GM19043 (cell line): Measurements from ENCODE around the gene SYT2.

Source experiments
- ATAC-seq: cut with Tn5 transposase; IDR thresholded peaks from one replicate; pipeline ENCODE4 v1.9.1; 2021; ENCODE audit warnings: low read depth; ENCODE audit not compliant: unreplicated experiment

Gene SYT2

DNA sequence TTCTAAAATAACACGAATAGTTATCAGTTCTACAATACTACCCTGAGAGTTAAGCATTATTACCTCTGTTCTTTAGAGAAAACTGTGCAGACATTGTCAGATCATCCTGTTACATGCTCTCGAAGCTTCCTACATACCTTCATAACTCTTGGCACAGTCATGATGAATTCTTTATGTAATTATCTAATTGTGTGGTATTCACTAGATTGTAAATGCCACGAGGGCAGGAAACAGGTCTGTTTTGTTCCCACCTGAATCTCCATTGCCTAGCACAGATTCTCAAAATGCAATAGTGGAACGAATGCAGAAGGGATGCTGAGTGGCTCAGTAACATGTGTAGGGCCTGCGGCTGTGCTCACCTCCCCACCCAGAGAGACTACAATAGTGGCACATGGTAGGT, 3.4 kb downstream of the SYT2 start:
- no peak for ATAC-seq

DNA sequence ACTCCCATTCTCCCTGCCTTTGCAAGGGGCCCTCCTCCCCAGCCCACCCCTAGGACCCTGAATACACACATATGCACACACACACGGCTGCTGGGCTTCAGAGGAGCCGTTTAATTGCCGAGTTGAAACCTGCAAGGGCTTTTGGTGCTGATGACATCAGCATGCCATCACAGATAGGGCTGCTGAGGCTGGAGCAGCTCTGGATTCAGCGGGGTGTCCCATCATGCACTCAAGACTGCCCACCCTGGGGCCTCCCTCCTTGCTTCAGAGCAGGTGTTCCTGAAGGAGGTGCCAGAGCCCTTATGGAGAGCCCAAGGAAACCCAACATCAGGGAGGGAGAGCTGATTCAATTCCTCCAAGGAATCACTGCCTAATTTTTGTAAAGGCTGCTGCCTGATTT, 5.7 kb downstream of the SYT2 start:
- no peak for ATAC-seq

DNA sequence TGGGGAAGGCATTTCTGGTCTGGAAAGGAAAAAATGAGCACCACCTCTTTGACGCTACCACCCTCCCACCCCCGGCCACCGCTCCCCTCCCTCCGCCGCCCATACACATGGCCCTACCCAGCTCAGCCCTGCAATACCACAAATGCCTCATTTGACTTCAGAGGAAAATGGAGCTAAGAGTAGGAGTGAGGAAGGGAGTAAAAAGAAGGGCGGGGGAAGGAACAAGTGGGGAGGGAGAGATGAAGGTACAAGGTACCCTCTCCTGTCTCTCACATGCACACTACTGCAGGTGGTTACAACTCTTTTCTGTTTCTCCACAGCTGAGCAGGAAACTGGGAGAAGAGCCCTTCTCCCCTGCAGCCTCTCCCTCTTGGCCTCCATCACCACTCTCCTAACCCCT, 7.1 kb downstream of the SYT2 start:
- ATAC-seq, result no peak

DNA sequence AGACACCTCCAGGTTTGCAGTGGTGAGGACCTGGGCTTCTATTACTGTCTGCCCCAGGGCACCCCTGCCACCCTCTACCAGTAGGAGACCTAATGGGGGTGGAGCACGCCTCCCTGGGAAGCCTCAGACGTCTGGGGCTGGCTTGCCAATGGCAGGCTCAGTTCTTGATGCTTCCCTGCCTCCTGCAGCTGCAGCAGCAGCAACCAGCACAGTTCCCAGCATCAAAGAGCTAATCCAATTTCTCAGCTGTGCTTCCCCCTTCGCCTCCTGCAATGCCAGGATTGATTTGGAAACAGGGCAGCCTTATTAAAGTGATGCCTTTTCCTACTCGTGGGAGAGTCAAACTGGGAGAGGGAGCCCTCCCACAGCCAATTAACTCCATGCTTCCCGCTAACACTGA, 8.2 kb downstream of the SYT2 start:
- no peak for ATAC-seq

DNA sequence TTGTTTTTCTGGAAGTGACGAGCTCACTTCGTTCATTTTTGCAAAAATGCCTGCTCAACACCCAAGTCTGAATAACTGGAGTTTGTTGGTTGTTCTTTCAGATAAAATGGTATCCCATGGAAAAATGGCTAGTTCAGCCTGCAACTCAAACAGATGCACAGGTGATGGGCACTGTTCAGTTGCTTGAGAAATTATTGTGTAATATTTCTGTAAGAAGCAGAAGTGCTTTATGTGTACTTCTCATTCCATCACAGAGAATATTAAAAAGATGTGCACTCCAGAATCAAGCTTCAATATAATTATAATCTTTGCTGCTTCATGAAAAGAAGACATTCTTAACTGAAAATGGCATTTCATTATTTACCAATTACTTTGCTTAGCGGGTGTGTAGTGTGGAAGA, 9.1 kb downstream of the SYT2 start:
- no peak for ATAC-seq

DNA sequence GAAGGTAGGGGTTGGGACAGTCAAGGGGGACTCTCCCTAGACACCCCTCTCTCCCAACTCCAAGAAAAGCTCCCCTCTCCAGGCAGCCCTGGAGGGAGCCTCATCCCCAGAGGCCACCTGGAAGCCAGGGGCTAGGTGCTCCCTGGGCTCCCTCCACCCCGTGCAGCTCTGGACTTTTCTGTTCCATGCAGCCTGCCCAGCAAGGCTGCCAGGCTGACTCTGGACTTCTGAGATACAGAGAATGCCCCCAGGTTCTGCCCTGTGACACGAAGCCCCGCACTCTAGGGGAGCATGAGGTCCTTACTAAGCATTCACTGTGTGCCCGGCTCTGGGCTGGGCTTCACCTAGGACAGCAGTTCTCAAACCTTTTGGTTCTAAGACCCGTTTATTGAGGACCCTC, 10.2 kb downstream of the SYT2 start:
- no peak for ATAC-seq

DNA sequence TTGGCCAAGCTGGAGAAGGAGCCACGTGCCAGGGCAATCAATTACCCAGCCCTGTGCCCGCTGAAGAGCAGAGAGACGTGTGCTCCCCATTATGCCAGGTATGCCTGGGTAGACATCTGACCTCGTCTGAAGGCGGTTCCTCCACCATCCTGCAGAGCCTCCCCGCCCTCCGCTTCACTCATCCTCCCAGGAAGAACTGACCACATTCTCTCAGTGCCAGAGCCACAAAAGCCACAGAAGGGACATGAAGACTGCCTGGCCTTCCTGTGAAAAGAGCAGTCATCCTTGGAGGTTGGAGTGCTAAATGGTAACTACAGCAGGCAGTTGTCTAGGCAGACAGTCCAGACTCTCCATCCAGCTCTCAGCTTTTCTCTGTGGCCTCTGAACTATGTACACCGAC, 12.0 kb downstream of the SYT2 start:
- no peak for ATAC-seq

DNA sequence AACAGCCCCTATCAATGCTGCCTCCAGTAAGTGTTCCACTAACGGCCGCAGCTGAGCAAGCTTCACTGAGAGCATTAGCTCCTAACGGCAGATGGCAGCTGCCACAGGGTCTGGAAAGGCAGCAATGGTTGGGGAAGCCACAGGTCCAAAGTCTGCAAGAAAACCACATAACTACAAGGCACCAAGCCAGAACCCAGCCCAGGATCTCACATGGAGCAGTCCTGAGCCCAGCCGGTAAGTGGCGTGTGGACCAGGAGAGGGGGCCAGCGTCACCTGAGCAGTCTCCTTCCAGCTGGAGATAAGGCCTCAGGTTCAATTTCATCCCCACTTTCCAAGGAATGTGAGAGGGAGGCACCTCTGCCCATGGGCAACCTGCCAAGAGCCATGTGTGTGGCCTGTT, 13.2 kb downstream of the SYT2 start:
- ATAC-seq, result no peak

DNA sequence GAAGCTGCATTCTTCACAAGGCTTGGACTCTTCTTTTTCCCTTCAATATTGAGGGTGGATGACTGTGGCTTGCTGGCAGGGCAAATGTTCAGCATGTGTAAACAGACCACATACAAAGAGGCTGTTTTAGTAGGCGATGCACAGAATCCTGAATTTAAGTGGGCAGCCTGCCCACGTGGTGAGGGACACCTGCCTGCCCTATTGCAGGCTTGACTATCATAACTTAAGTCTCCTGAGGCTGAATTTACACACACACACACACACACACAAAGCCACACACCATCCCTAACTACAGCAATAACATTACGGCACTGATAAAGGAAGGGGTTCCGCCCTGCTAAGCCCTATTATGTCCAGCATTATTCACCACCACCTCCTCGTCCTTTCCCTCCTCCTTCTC, 15.9 kb downstream of the SYT2 start:
- ATAC-seq, result no peak

DNA sequence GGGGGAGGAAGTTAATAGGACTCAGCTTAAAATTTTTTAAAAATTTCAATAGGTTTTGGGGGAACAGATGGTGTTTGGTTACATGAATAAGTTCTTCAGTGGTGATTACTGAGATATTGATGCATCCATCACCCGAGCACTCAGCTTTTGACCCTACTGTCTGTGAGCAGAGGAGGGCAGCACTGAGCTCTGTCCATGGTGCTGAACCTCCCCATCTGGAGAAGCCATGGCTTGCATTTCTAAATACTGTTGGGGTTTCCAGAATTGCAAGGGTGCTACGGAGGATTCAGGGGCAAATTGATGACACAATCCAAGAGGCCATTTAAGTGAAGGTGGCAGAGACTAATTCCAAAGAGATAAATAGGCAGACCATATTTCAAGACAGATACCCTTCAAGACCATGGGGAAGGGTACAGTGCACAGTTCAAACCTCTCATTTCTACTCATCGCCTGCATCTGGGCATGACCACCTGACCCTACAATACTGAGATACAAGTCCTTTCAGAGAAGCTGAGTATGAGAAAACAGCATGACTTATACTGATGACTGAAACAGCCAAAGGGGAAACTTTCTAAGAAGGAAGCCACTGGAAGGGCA, 17.2 kb downstream of the SYT2 start:
- no peak for ATAC-seq

DNA sequence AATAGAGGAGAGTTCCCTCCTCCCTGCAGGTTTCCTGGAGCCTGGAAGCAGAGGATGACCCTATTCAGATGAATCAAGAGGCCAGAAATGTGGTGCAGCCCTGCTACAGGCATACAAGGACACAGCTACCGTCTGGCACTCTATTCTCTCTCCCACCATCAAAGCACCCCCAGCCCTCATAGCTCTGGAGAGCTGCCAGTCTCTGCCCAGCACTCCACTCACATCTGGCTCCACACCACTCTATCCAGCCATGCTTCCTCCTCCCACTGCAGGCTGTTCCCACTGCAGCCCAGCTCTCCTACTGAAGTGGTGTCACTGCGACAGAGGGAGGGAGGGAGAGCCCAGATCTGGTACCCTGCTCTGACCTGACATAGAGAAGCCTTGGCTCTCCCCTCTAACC, 18.4 kb downstream of the SYT2 start:
- no peak for ATAC-seq

DNA sequence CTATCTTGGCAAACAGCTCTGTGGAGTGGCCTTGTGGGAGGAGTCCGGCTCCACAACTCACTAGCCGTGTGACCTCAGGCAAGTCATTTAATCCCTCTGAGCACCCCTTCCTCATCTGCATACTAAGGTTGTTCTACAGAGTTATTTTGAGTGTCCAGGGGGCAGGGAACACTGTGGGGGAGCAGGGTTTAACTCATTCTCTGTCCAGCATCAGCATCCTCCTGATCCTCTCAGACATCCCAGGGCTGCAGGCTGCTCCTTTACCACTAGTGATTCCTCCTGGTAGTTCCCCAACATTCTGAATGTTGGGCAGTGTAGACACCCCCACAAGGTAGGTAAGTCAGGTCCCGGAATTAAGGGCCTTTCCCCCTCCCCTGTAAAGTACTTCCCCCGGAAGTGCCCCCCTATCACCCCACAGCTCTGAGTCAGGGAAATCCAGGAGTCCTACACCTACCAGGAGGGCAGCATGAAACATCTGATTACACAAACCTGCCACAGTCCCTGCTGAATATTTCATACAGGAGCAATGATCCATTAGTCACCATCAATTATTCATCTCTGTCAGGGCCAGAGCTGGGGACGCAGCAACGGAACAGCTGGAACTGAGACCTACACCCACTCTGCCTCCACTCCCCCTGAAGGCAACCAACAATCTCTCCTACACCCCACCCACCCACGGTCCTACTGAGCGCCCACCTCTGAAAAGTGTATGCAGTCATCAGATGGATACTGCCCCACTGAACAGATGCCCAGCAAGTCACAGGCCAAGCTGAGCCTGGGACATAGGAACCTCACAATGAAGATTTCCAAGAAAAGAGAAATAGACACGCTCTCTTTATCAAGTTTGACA, 20.5 kb downstream of the SYT2 start:
- no peak for ATAC-seq

DNA sequence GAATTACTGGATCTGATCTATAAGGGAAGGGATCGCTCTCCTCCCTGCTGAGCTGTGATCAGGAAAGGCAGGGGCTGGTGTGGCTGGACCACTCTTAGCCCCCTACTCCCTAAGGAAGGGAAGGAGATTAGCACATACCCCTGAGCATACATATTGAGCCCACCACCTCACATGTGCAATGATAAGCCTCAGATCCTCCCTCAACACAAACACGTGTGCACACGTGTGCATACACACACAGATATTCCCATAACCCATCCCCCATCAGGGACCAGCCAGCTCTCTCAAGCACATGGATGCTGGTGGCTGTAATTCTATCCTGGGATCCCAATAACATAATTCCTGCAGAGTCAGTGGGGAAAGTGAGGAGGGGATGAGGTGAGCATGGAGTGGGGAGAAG, 21.2 kb downstream of the SYT2 start:
- no peak for ATAC-seq

DNA sequence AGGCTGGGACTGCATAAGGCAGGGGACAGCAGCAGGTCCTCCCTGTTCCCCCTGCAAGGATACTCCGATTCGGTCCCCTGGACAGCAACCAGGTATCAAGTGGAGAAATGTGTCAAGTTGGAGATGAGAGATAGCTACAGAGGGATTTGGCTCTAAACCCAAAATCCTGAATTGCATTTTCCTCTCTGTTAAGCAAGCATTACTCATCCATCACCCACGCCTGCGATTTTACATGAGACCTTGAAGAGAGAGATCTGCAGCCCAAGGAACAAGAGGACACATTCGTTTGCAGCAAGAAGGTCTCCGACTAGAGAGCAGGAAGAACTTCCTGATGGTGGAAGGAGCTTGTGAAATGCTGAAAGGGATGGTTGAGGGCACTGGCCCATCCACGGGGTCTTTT, 21.9 kb downstream of the SYT2 start:
- no peak for ATAC-seq

DNA sequence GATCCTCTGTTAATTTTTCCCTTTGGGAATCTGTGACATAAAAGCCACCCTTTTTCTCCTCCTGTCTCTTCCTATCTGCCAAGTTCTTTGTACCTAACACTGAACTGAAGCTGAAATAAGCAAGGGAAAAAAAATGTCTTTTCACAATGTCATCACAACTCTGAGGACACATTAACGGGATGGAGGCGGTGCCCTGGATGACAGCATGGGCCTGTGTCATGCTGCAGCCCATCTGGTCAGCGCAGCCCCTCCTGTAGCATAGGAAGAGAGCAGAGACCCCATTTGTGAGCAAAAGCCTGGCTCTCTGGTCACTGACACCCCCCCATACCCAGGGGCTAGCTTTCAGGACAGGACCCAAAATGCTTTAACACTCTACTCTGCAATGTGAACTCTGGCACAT, 22.5 kb downstream of the SYT2 start:
- no peak for ATAC-seq

DNA sequence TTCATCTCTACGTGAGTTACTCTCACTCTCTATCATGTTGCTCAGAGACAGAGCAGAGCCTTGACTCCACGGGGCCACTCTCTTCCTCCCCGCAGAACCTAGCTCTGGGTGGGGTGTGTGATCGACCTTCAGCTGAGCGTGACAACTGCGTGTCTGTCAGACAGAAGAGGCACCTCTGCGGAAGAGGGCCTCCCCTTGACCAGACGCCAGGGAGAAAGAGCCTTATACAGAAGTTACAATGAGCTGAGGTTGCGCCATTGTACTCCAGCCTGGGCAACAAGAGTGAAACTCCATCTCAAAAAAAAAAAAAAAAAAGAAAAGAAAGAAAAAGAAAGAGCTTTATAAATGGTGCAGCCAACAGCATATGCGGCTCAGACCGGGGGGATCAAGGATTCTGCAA, 22.9 kb downstream of the SYT2 start:
- ATAC-seq, result no peak

DNA sequence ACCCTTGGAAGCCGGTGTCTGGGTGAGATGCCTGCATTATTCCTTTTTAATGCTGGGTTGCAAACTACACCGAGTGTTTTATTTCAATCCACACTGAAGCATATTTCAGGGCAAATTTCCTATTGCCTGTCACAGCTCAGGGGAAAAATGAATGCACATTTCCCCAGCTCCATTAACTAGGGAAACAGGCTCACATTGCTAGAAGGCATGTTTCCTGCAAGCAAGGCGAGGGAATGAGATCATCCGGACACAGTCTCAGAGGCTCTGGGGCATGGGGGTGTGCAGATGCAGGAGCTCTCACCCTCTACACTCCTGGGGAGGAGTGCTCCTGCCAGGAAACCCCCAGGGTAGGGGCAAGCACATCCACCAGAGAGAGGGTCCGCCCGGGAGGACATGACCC, 24.6 kb downstream of the SYT2 start:
- no peak for ATAC-seq

DNA sequence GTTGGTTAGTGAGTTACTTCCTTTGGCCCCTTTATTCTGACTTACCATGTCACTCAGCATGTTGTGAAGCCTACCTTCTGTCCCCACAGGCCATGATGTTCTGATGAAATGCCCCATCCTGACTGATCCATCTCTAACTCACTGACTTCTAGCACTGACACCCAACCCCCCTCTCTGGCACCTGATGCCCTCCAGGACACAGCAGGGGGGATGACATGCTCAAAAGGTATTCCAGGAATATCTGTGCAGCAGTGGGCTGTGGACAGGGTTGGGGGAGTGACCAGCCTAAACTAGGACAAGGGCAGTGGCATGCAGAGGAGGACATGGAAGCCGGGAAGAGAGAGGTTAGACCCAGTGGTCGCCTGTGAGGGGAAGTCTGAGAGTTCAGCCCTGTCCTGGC, 25.5 kb downstream of the SYT2 start:
- ATAC-seq, result no peak

DNA sequence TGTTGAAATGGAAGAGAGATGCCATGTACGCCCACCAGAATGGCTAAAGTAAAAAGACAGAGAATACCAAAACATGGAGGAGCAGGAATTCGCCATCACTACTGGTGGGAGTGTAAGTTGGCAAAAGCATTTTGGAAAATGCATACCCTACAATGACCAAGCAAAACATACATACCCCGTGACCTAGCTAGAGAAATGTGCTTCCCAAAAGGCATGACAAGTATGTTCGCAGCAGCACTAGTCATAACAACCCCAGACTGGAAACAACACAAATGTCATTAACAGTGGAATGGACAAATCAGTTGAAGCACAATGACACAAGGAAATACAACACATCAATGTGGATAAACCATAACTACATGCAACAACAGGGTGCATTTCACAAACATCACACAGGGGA, 27.2 kb downstream of the SYT2 start:
- ATAC-seq, result no peak

DNA sequence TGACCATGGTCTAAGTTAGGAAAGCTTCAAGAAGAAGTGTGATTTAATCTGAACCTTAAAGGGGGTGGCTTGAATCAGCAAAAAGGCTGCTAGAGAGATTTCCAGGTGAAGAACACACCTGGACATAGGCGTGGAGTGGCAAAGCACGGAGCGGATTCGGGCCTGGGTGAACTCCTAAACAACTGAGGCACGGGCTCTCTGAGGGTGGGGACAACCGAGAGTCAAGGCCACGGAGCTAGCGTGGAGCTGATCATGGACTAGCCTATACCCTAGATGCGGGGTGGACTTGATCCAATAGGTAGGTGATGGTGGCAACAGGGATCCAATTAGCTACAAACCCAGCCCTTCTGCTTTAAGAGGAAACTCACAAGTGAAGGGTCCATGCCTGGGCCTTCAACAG, 27.8 kb downstream of the SYT2 start:
- ATAC-seq, result no peak

DNA sequence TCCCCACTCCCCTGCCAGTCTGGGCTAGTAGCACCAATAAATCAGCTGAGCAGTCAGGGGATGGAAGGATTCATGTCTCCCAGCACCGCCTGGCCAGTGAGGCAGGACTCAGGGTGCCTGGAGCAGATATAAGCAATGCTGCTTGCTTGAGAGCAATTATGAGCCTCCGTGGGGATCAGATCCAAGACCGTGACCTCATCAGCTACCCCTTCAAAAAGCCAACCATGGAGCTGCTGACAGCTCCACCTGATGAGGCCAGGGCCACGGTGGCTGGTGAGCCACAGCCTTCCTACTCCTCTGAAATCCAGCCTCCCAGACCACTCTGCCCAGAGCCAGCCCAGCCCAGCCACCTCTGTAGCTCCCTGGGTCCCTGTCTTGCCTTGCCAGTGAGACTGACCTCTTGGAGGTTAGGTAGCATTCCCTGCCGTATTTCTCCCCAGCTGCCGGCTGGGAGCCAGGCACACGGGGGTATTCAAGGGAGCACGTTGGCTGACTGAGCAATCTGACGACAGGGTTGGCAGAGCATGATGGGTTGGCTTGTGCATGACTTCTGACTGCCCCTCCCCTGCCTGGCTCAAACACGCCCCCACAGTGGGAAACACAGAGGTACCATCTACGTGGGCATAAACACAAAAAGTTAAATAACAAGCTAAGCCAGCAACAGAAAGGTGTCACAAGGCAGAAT, 28.4 kb downstream of the SYT2 start:
- no peak for ATAC-seq
